ENCODE results near the gene EXD3. TPM values are rescaled to one million over a fixed set of nuclear protein-coding genes. Genes with fewer than 3 reads are reported as not detected.
"Not testable (repeated sequence)": the region's sequence is repeated elsewhere in the genome, so short reads cannot be mapped to it uniquely, and the experiment has no call there.

Gene EXD3
- total RNA-seq, 1 experiment from 2014 or later = 4.0 TPM

DNA sequence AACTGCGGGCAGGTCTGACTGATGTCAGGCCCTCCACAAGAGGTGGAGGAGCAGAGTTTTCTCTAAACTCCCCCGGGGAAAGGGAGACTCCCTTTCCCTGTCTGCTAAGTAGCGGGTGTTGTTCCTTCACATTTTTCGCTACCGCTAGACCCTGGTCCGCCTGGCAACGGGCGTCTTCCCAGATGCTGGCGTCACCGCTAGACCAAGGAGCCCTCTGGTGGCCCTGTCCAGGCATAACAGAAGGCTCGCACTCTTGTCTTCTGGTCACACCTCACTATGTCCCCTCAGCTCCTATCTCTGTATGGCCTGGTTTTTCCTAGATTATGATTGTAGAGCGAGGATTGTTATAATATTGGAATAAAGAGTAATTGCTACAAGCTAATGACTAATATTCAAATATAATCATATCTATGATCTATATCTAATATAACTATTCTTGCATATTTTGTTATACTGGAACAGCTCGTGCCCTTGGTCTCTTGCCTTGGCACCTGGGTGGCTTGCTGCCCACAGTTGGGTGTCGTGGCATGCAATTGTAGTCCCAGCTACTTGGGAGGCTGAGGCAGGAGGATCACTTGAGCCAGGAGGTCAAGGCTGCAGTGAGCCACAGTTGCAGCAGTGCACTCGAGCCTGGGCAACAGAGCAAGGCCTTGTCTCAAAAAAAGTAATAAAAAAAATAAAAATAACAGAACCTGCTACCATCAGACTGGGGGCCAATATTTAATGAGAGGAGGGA, 160.6 kb downstream of the EXD3 start:
- not testable (repeated sequence) for DNase-seq (ENCODE audit: low read depth)

Other genes starting within 250 kb of the EXD3 start
- gene ANAPC2, start 234.6 kb downstream of the EXD3 start, total RNA-seq (2014; rRNA removed) = 21.9 and 24.4 TPM in 2 replicates
- gene SSNA1, start 234.5 kb downstream of the EXD3 start, total RNA-seq (2014; rRNA removed) = 108 and 115 TPM in 2 replicates
- gene TPRN, start 222.4 kb downstream of the EXD3 start, total RNA-seq (2014; rRNA removed) = 6.3 and 10.7 TPM in 2 replicates
- 45.7 and 50.1 TPM in 2 replicates for gene TMEM203, start 217.5 kb downstream of the EXD3 start, total RNA-seq (2014; rRNA removed)
- gene NDOR1, start 217.5 kb downstream of the EXD3 start, total RNA-seq (2014; rRNA removed) = 15.4 and 16.9 TPM in 2 replicates
- gene RNF208, start 200.9 kb downstream of the EXD3 start, total RNA-seq (2014; rRNA removed) = 0.26 TPM in 1 of 2 replicates, not detected in the other
- gene CYSRT1, start 198.0 kb downstream of the EXD3 start, total RNA-seq (2014; rRNA removed) = 4.1 and 4.4 TPM in 2 replicates
- 0.06 and 0.23 TPM in 2 replicates for gene RNF224, start 195.7 kb downstream of the EXD3 start, total RNA-seq (2014; rRNA removed)
- gene SLC34A3, start 192.3 kb downstream of the EXD3 start, total RNA-seq (2014; rRNA removed) = 0.06 TPM in 1 of 2 replicates, not detected in the other
- gene TUBB4B, start 181.9 kb downstream of the EXD3 start, total RNA-seq (2014; rRNA removed) = 517 and 586 TPM in 2 replicates
- not detected in 2 replicates for gene STPG3, start 171.9 kb downstream of the EXD3 start, total RNA-seq (2014; rRNA removed)
- gene NELFB, start 167.8 kb downstream of the EXD3 start, total RNA-seq (2014; rRNA removed) = 60.7 and 61.8 TPM in 2 replicates
- gene TOR4A, start 145.4 kb downstream of the EXD3 start, total RNA-seq (2014; rRNA removed) = 2.6 and 2.8 TPM in 2 replicates
- 0.06 TPM in 1 of 2 replicates, not detected in the other for gene NRARP, start 120.9 kb downstream of the EXD3 start, total RNA-seq (2014; rRNA removed)
- gene NOXA1, start 231 bp upstream of the EXD3 start, total RNA-seq (2014; rRNA removed) = 0.17 and 0.19 TPM in 2 replicates
- not detected in 2 replicates for gene ENTPD8, start 18.2 kb upstream of the EXD3 start, total RNA-seq (2014; rRNA removed)
- 53.7 and 64.0 TPM in 2 replicates for gene NSMF, start 36.2 kb upstream of the EXD3 start, total RNA-seq (2014; rRNA removed)
- 0.17 and 0.26 TPM in 2 replicates for gene PNPLA7, start 127.2 kb upstream of the EXD3 start, total RNA-seq (2014; rRNA removed)
- 63.0 and 66.9 TPM in 2 replicates for gene MRPL41, start 128.7 kb upstream of the EXD3 start, total RNA-seq (2014; rRNA removed)
- 26.4 and 36.6 TPM in 2 replicates for gene DPH7, start 155.8 kb upstream of the EXD3 start, total RNA-seq (2014; rRNA removed)
- gene ZMYND19, start 167.3 kb upstream of the EXD3 start, total RNA-seq (2014; rRNA removed) = 36.1 and 38.5 TPM in 2 replicates
- gene ARRDC1, start 182.5 kb upstream of the EXD3 start, total RNA-seq (2014; rRNA removed) = 13.6 and 16.4 TPM in 2 replicates
- 34.8 and 43.5 TPM in 2 replicates for gene EHMT1, start 195.8 kb upstream of the EXD3 start, total RNA-seq (2014; rRNA removed)

Data from LHCN-M2 (cell line).